Spleen (tissue), 11 donors: Measurements from ENCODE around the gene DNAH14. TPM values are rescaled to one million over a fixed set of nuclear protein-coding genes. Genes with fewer than 3 reads are reported as not detected.
"Not testable (repeated sequence)": the region's sequence is repeated elsewhere in the genome, so short reads cannot be mapped to it uniquely, and the experiment has no call there.

Source experiments
- DNase-seq: peaks from one replicate; pipeline ENCODE4 v3.0.0-alpha.2; 2020
- H3K27ac ChIP-seq, 8 donors: fragments of 200-600 bp; sonication (generic) in 7 of 8; 1 replicate in 4 of 8; 2 replicates in 4 of 8; pipeline versions ENCODE4 v1.5.0 to v1.8.0; 2016 to 2021; ENCODE audit warnings: inconsistent platforms in 4 of 8, mild to moderate bottlenecking in 4 of 8, moderate library complexity in 1 of 8
- H3K27me3 ChIP-seq, 7 donors: fragments of 200-600 bp; sonication (generic) in 6 of 7; replicated peaks in 1 of 7; 1 replicate in 4 of 7; 2 replicates in 3 of 7; pipeline versions ENCODE4 v1.5.0 to v1.8.0; 2016 to 2021; ENCODE audit warnings: inconsistent platforms in 3 of 7, mild to moderate bottlenecking in 1 of 7
- H3K36me3 ChIP-seq, 6 donors: fragments of 200-600 bp; sonication (generic) in 5 of 6; 1 replicate in 4 of 6; 2 replicates in 2 of 6; pipeline versions ENCODE4 v1.5.0 to v1.8.0; 2016 to 2021; ENCODE audit warnings: inconsistent platforms in 2 of 6
- H3K4me1 ChIP-seq, 6 donors: fragments of 200-600 bp; sonication (generic) in 5 of 6; 1 replicate in 3 of 6; 2 replicates in 3 of 6; pipeline versions ENCODE4 v1.5.0 to v1.8.0; 2016 to 2021; ENCODE audit warnings: inconsistent platforms in 3 of 6
- H3K4me3 ChIP-seq, 8 donors: fragments of 200-600 bp; sonication (generic) in 7 of 8; 1 replicate in 4 of 8; 2 replicates in 4 of 8; pipeline versions ENCODE4 v1.5.0 to v1.8.0; 2016 to 2021; ENCODE audit warnings: inconsistent platforms in 4 of 8, mild to moderate bottlenecking in 4 of 8, moderate library complexity in 2 of 8
- H3K9me3 ChIP-seq, 8 donors: fragments of 200-600 bp; sonication (generic) in 7 of 8; 1 replicate in 4 of 8; 2 replicates in 4 of 8; pipeline versions ENCODE4 v1.5.0 to v1.8.0; 2016 to 2021; ENCODE audit warnings: inconsistent platforms in 4 of 8
- CTCF ChIP-seq, 11 experiments: fragments of 200-600 bp in 7 of 11; fragments of 450-650 bp in 4 of 11; sonication (generic) in 4 of 11; IDR thresholded peaks in 8 of 11; conservative IDR thresholded peaks in 3 of 11; 1 replicate in 7 of 11; 2 replicates in 4 of 11; pipeline versions ENCODE4 v1.4.0 to v1.8.0; 2016 to 2021; ENCODE audit warnings: antibody characterized with exemption in 11 of 11, inconsistent platforms in 4 of 11, mild to moderate bottlenecking in 1 of 11
- POLR2A ChIP-seq, 3 donors: fragments of 450-650 bp; IDR thresholded peaks; one replicate each; pipeline ENCODE4 v1.5.1; 2017; ENCODE audit warnings: antibody characterized with exemption in 3 of 3, mild to moderate bottlenecking in 1 of 3
- POLR2AphosphoS5 ChIP-seq, 3 donors: sonication (generic); formaldehyde crosslinking; IDR thresholded peaks; one replicate each; pipeline ENCODE4 v1.5.1; 2017; ENCODE audit warnings: antibody characterized with exemption in 3 of 3
- WGBS, 5 donors: extraction: QIAGEN DNeasy Blood & Tissue Kit in 3 of 5; methylation state at CpG; one replicate each; pipeline versions ENCODE4 v1.1.5 to v1.1.7; 2013 to 2018; 5-methylcytosine and 5-hydroxymethylcytosine counted together
- intact Hi-C: fragments of 100-400 bp; cut with DNase I; formaldehyde crosslinking; loops from one replicate; pipeline ENCODE4 v1.15.0; 2023; ENCODE audit warnings: low total_unique reads
- polyA plus RNA-seq, 3 donors: library from polyadenylated mRNA; stranded (reverse); fragments of 200-250 nt; gene quantifications; one replicate each; pipeline ENCODE4 v1.2.1, GENCODE V29; 2013
- total RNA-seq, 7 donors: library from RNA; depleted of rRNA in 3 of 7; stranded (reverse); fragments of >200 nt in 3 of 7; fragmentation: NEBNext Ultra II Directional in 4 of 7; extraction: Animal tissue kit (Norgen Biotek cat#: 25700) in 4 of 7; gene quantifications; one replicate each; pipeline versions ENCODE4 v1.1.0 to v1.2.1, GENCODE V29; 2016 to 2021
- donor health status: healthy with polysubstance abuse.
- donor health status: DM: no; HTN: no; CAD: no; lungs with moderate emphysema.
- donor health status: DM: no; HTN: no; CAD: no.
- donor health status: Bipolar disorder and iron deficiency.
- donor health status: healthy.
- donor health status: DM: no; HTN: no; CAD: no.
- donor health status: DM: yes; HTN: yes; CAD: no.

DNAH14 gene
- total and polyA plus RNA-seq, 10 donors: 0.70 to 6.4 (median 4.8) TPM

GRCh38 chr1:224998185-224998584 is 68.7 kb downstream of the DNAH14 start:
- no peaks in the 10 kb centered on the region for H3K4me1 ChIP-seq
- TF ChIP-seq CTCF (IDR thresholded peaks at IDR 0.05 in 8 of 11, conservative IDR thresholded peaks at IDR 0.05 in 3 of 11): no peak
- no peak for TF ChIP-seq POLR2AphosphoS5 (IDR thresholded peaks at IDR 0.05)
- no peak for TF ChIP-seq POLR2A (IDR thresholded peaks at IDR 0.05)
- peaks cover 2 to 71% (median 40%) of the 10 kb centered on the region in 8 donors for H3K9me3 ChIP-seq
- H3K4me3 ChIP-seq: no peak overlapping the region
- no peaks in the 10 kb centered on the region for H3K27me3 ChIP-seq
- no peaks in the 10 kb centered on the region for H3K36me3 ChIP-seq
- no peak for DNase-seq
- WGBS, 5 donors: 74 to 90% (median 82%) methylated on average over 2 of the region's 2 CpGs
- intact Hi-C loops: no loop called here
- H3K27ac ChIP-seq: no peak overlapping the region

GRCh38 chr1:225004396-225004795 is 74.9 kb downstream of the DNAH14 start:
- intact Hi-C loops: no loop called here
- Histone ChIP-seq H3K36me3 (no peaks in the 10 kb centered on the region), H3K27me3 (no peaks in the 10 kb centered on the region), H3K4me1 (no peaks in the 10 kb centered on the region), H3K27ac (no peak overlapping the region), H3K9me3 (peaks cover 0 to 49% (median 34%) of the 10 kb centered on the region in 8 donors), H3K4me3 (no peak overlapping the region)
- no peak for DNase-seq
- TF ChIP-seq CTCF (IDR thresholded peaks at IDR 0.05 in 8 of 11, conservative IDR thresholded peaks at IDR 0.05 in 3 of 11) (no peak), POLR2AphosphoS5 (IDR thresholded peaks at IDR 0.05) (no peak), POLR2A (IDR thresholded peaks at IDR 0.05) (no peak)
- 87 to 100% (median 93%) methylated on average over 1 of the region's 1 CpG for WGBS, 5 donors

GRCh38 chr1:225006352-225006751 is 76.9 kb downstream of the DNAH14 start:
- H3K36me3 ChIP-seq, H3K27ac ChIP-seq, H3K27me3 ChIP-seq, intact Hi-C loops, H3K4me1 ChIP-seq, DNase-seq, H3K4me3 ChIP-seq: not testable (repeated sequence)
- 89 to 96% (median 92%) methylated on average over 5 of the region's 5 CpGs for WGBS, 5 donors
- peaks cover 0 to 52% (median 33%) of the 10 kb centered on the region in 8 donors for H3K9me3 ChIP-seq

GRCh38 chr1:225008050-225008449 is 78.6 kb downstream of the DNAH14 start:
- H3K9me3 ChIP-seq: peaks cover 0 to 52% (median 34%) of the 10 kb centered on the region in 8 donors
- WGBS, 5 donors: 94 to 97% (median 97%) methylated on average over 5 of the region's 5 CpGs
- H3K4me1 ChIP-seq, H3K36me3 ChIP-seq, H3K27me3 ChIP-seq, H3K4me3 ChIP-seq, intact Hi-C loops, H3K27ac ChIP-seq, DNase-seq: not testable (repeated sequence)

- TF ChIP-seq CTCF (IDR thresholded peaks at IDR 0.05 in 8 of 11, conservative IDR thresholded peaks at IDR 0.05 in 3 of 11) (no peak), POLR2AphosphoS5 (IDR thresholded peaks at IDR 0.05) (no peak), POLR2A (IDR thresholded peaks at IDR 0.05) (no peak)
- Histone ChIP-seq H3K4me1 (no peaks in the 10 kb centered on the region), H3K27ac (no peak overlapping the region), H3K9me3 (peaks cover 0 to 26% (median 16%) of the 10 kb centered on the region in 8 donors), H3K36me3 (no peaks in the 10 kb centered on the region), H3K27me3 (no peaks in the 10 kb centered on the region), H3K4me3 (no peak overlapping the region)
- intact Hi-C loops: no loop called here
- DNase-seq: no peak
Measured at GRCh38 chr1:225021037-225021436, 91.6 kb downstream of the DNAH14 start.
